Breast epithelium (tissue), 3 donors: ENCODE data around the gene ACOX2.

Experiments used
- CTCF ChIP-seq, 3 donors: fragments of 450-650 bp; IDR thresholded peaks; one replicate each; pipeline ENCODE4 v1.5.1; 2016 to 2017; ENCODE audit warnings: antibody characterized with exemption in 3 of 3, mild to moderate bottlenecking in 3 of 3, moderate library complexity in 3 of 3
- POLR2A ChIP-seq: fragments of 450-650 bp; IDR thresholded peaks from one replicate; pipeline ENCODE4 v1.6.1; 2016; ENCODE audit warnings: antibody characterized with exemption, mild to moderate bottlenecking, moderate library complexity
- POLR2AphosphoS5 ChIP-seq, 3 donors: sonication (generic); formaldehyde crosslinking; IDR thresholded peaks; one replicate each; pipeline ENCODE4 v1.6.1; 2017; ENCODE audit warnings: antibody characterized with exemption in 3 of 3

GRCh38 chr3:58526515-58526957 is 10.5 kb downstream of the ACOX2 start:
- TF ChIP-seq CTCF (IDR thresholded peaks at IDR 0.05) (no peak), POLR2A (no peak), POLR2AphosphoS5 (IDR thresholded peaks at IDR 0.05) (no peak)
